GM19025 (cell line): ENCODE data around the gene NAAA.

Experiments
- ATAC-seq: cut with Tn5 transposase; IDR thresholded peaks from one replicate; pipeline ENCODE4 v1.9.1; 2021; ENCODE audit warnings: mild to moderate bottlenecking, low read depth, moderate library complexity; ENCODE audit not compliant: unreplicated experiment

NAAA gene

GRCh38 chr4:75867130-75867529 lies 73.7 kb downstream of the NAAA start:
- no peak for ATAC-seq
